HepG2 (cell line): ENCODE data around the gene ARAP3. TPM values are rescaled to one million over a fixed set of nuclear protein-coding genes. Genes with fewer than 3 reads are reported as not detected.

Source experiments
- ATF3 ChIP-seq: sonication (generic); formaldehyde crosslinking; IDR thresholded peaks from 2 replicates; pipeline ENCODE4 v1.4.0; 2020; ENCODE audit warnings: missing genetic modification reagents
- CREBL2 ChIP-seq: sonication (generic); formaldehyde crosslinking; IDR thresholded peaks from 2 replicates; pipeline ENCODE4 v1.8.1; 2023; ENCODE audit warnings: missing genetic modification reagents, mild to moderate bottlenecking, borderline replicate concordance
- FIP1L1 ChIP-seq: fragments of 200-400 bp; formaldehyde crosslinking; IDR thresholded peaks from 2 replicates; pipeline ENCODE4 v1.6.1; 2018; ENCODE audit warnings: low read depth, mild to moderate bottlenecking, low read length, moderate library complexity, borderline replicate concordance; ENCODE audit not compliant: insufficient read depth
- GMEB1 ChIP-seq: sonication (generic); formaldehyde crosslinking; IDR thresholded peaks from 2 replicates; pipeline ENCODE4 v1.5.1; 2020; ENCODE audit warnings: missing genetic modification reagents, mild to moderate bottlenecking, borderline replicate concordance
- GTF3A ChIP-seq: sonication (generic); formaldehyde crosslinking; conservative IDR thresholded peaks from 2 replicates; pipeline ENCODE4 v1.4.0; 2020; ENCODE audit warnings: mild to moderate bottlenecking, missing genetic modification reagents
- NCOR1 ChIP-seq: fragments of 200-600 bp; sonication (generic); IDR thresholded peaks from 2 replicates; pipeline ENCODE4 v1.7.0; 2017; ENCODE audit warnings: antibody characterized with exemption, low read length, borderline replicate concordance
- RBM39 ChIP-seq: fragments of 200-400 bp; formaldehyde crosslinking; IDR thresholded peaks from one replicate; pipeline ENCODE4 v1.6.1; 2018; ENCODE audit warnings: antibody characterized with exemption, mild to moderate bottlenecking, low read depth, low read length; ENCODE audit not compliant: poor library complexity, severe bottlenecking
- SP5 ChIP-seq: IDR thresholded peaks from 2 replicates; pipeline ENCODE4 v1.6.1; 2016; ENCODE audit warnings: low read depth, borderline replicate concordance
- ZNF280D ChIP-seq: sonication (generic); formaldehyde crosslinking; IDR thresholded peaks from 2 replicates; pipeline ENCODE4 v1.5.1; 2020; ENCODE audit warnings: mild to moderate bottlenecking, missing genetic modification reagents
- ZNF281 ChIP-seq: sonication (generic); formaldehyde crosslinking; IDR thresholded peaks from 2 replicates; pipeline ENCODE4 v1.4.0; 2020; ENCODE audit warnings: missing genetic modification reagents, borderline replicate concordance
- ZNF432 ChIP-seq: sonication (generic); formaldehyde crosslinking; IDR thresholded peaks from 2 replicates; pipeline ENCODE4 v1.5.0; 2020; ENCODE audit warnings: missing genetic modification reagents, mild to moderate bottlenecking, borderline replicate concordance
- ZNF501 ChIP-seq: sonication (generic); formaldehyde crosslinking; IDR thresholded peaks from 2 replicates; pipeline ENCODE4 v1.5.1; 2020; ENCODE audit warnings: mild to moderate bottlenecking, moderate library complexity, missing genetic modification reagents
- ZNF674 ChIP-seq: sonication (generic); formaldehyde crosslinking; IDR thresholded peaks from 2 replicates; pipeline ENCODE4 v1.5.0; 2020; ENCODE audit warnings: low read depth, mild to moderate bottlenecking, missing genetic modification reagents
- ZNF704 ChIP-seq: sonication (generic); formaldehyde crosslinking; IDR thresholded peaks from 2 replicates; pipeline ENCODE4 v1.8.1; 2023; ENCODE audit warnings: mild to moderate bottlenecking, inconsistent platforms, moderate library complexity, missing genetic modification reagents, borderline replicate concordance
- ZNF720 ChIP-seq: sonication (generic); formaldehyde crosslinking; IDR thresholded peaks from 2 replicates; pipeline ENCODE4 v1.4.0; 2020; ENCODE audit warnings: missing genetic modification reagents
- polyA plus RNA-seq, 8 experiments: library from polyadenylated mRNA; depleted of rRNA in 3 of 8; stranded (reverse) in 7 of 8; unstranded in 1 of 8; fragments of >200 nt; fragmentation: Illumina TruSeq in 4 of 8; extraction: Trizol in 4 of 8; gene quantifications; 2 replicates each; pipeline versions ENCODE4 v1.2.1 to v1.2.3, GENCODE V29; 2011 to 2016; ENCODE audit warnings: low read depth in 4 of 8, missing spikeins in 1 of 8, mixed read lengths in 1 of 8; ENCODE audit not compliant: insufficient read depth in 1 of 8
- total RNA-seq, 5 experiments: library from RNA; depleted of rRNA; stranded (reverse); fragments of >200 nt; fragmentation: Illumina TruSeq; extraction: Trizol; gene quantifications; 2 replicates each; pipeline ENCODE4 v1.2.3, GENCODE V29; 2016; ENCODE audit warnings: low read depth in 1 of 5

Gene ARAP3
- total and polyA plus RNA-seq, 2 of the 13 experiments (the other 11 are each of a cell fraction or from before 2014, with no cell fraction given), result 0.25 TPM; not detected in 1

- TF ChIP-seq ZNF501 (CRISPR knock-in tag) (peak; percentile 90), SP5 (CRISPR knock-in tag) (0 out of 2 replicates have a peak, but pooled peaks have one; percentile 22), FIP1L1 (0 out of 2 replicates have a peak, but pooled peaks have one; percentile 20), CREBL2 (0 out of 2 replicates have a peak, but pooled peaks have one; percentile 38), ZNF281 (CRISPR knock-in tag) (no peak), GTF3A (0 out of 2 replicates have a peak, but pooled peaks have one; percentile 58), ZNF280D (CRISPR knock-in tag) (0 out of 2 replicates have a peak, but pooled peaks have one; percentile 34), GMEB1 (CRISPR knock-in tag) (peak; percentile 95), NCOR1 (0 out of 2 replicates have a peak, but pooled peaks have one; percentile 7), RBM39 (peak; percentile 58), ZNF432 (CRISPR knock-in tag) (no peak), ATF3 (CRISPR knock-in tag) (no peak), ZNF674 (CRISPR knock-in tag) (no peak), ZNF720 (no peak), ZNF704 (CRISPR knock-in tag) (0 out of 2 replicates have a peak, but pooled peaks have one; percentile 30)
Observed at GRCh38 chr5:141636413-141637122, 45.5 kb downstream of the ARAP3 start, which contains the start of the genes HDAC3 and RELL2 (continued).
